ENCODE measurements around the gene NALCN.

NALCN gene

DNA sequence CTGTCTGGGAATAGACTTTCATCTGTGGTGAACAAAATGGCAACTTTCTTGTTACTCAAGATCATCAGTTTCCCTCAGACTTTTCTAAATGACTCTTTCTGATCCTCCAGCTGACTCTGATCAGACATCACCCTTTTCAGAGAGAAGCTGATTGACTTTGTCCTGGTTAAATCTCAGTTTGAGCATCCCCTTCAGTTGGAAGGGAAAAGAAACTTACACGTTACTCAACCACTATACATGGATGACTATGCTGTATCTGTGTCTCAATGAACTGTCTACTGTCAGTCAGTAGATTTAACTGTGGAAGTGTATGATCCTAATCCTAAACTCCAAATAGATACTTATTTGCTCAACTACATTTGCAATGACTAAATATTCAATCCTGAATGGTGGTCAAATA lies 118.5 kb downstream of the NALCN start:
- DNase-seq (ENCODE audit: extremely low spot score), result no peak
- ChIA-PET POLR2A (no interaction called here), CTCF (no interaction called here)
- TF ChIP-seq NFRKB (IDR thresholded peaks at IDR 0.05) (no peak), CTBP1 (IDR thresholded peaks at IDR 0.05; ENCODE audit: borderline replicate concordance) (no peak), FOXK2 (IDR thresholded peaks at IDR 0.05) (no peak), ARNT (IDR thresholded peaks at IDR 0.05) (no peak), FOXM1 (IDR thresholded peaks at IDR 0.05; ENCODE audit: borderline replicate concordance) (no peak), L3MBTL2 (conservative IDR thresholded peaks at IDR 0.05) (no peak), BHLHE40 (IDR thresholded peaks at IDR 0.05; ENCODE audit: borderline replicate concordance) (no peak), ZNF384 (IDR thresholded peaks at IDR 0.05) (no peak), ELF4 (IDR thresholded peaks at IDR 0.05) (no peak), FOXA1 (IDR thresholded peaks at IDR 0.05) (no peak), SP1 (IDR thresholded peaks at IDR 0.05) (no peak), PKNOX1 (IDR thresholded peaks at IDR 0.05) (no peak), HDGF (IDR thresholded peaks at IDR 0.05; ENCODE audit: borderline replicate concordance) (no peak)

- DNase-seq (ENCODE audit: extremely low spot score), result no peak
- ChIA-PET POLR2A (no interaction called here), CTCF (interaction anchor here (0.6 kb wide), 1 partner anchor 39 kb away, joined by 3 read pairs; no protein-coding TSS in a partner anchor)
- TF ChIP-seq SUZ12 (IDR thresholded peaks at IDR 0.05), result no peak
- TF ChIP-seq HDGF (IDR thresholded peaks at IDR 0.05; ENCODE audit: borderline replicate concordance), result no peak
- no peak for TF ChIP-seq L3MBTL2 (conservative IDR thresholded peaks at IDR 0.05)
- TF ChIP-seq FOXA1 (IDR thresholded peaks at IDR 0.05), result no peak
- no peak for TF ChIP-seq ARNT (IDR thresholded peaks at IDR 0.05)
- TF ChIP-seq NFRKB (IDR thresholded peaks at IDR 0.05), result no peak
- TF ChIP-seq ZNF384 (IDR thresholded peaks at IDR 0.05), result no peak
- TF ChIP-seq PKNOX1 (IDR thresholded peaks at IDR 0.05), result no peak
- no peak for TF ChIP-seq FOXM1 (IDR thresholded peaks at IDR 0.05; ENCODE audit: borderline replicate concordance)
- TF ChIP-seq FOXK2 (IDR thresholded peaks at IDR 0.05), result no peak
- no peak for TF ChIP-seq CTBP1 (IDR thresholded peaks at IDR 0.05; ENCODE audit: borderline replicate concordance)
- no peak for TF ChIP-seq ELF4 (IDR thresholded peaks at IDR 0.05)
- TF ChIP-seq BHLHE40 (IDR thresholded peaks at IDR 0.05; ENCODE audit: borderline replicate concordance), result no peak
- TF ChIP-seq SP1 (IDR thresholded peaks at IDR 0.05), result no peak
- no peak for TF ChIP-seq TARDBP (IDR thresholded peaks at IDR 0.05)
- no peak for TF ChIP-seq LEF1 (IDR thresholded peaks at IDR 0.05; ENCODE audit: borderline replicate concordance)
Measured at GRCh38 chr13:101292711-101293110, 123.6 kb downstream of the NALCN start.

DNA sequence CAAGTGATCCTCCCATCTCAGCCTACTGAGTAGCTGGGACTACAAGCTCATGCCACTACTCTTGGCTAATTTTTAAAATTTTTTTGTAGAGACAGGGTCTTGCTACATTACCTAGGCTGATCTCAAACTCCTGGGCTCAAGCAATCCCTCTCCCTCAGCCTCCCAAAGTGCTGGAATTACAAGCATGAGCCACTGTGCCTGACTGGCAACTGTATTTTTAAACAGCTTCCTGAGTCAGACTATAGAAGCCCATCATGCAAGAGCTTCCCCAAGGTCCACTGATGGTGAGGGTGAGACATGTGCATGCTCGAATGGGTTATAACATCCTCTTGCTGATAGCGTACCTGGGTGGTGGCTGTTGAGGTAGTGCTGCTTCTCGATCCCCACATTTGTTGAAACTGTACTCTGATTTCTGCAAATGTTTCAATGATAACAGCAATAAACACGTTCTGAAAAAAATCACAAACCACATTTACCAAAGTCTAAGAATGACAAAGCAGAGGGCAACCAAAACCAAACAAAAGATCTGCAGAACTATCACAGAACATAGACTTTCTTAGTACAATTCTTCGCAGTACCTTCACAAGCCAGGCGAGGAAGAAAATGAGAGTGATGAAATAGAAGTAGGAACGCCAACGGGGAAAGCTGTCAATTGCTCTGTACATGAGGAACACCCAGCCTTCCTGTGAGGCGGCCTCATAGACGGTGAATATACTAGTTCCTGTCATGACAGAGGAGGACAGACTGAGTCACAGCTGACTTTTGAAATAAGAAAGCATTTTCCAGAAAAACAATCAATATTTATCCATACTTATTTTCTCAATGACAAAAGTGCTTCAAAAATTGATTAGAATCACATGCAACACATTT lies 124.4 kb downstream of the NALCN start:
- no peak for DNase-seq (ENCODE audit: extremely low spot score)
- TF ChIP-seq ELF4 (IDR thresholded peaks at IDR 0.05) (no peak), LEF1 (IDR thresholded peaks at IDR 0.05; ENCODE audit: borderline replicate concordance) (no peak), SP1 (IDR thresholded peaks at IDR 0.05) (no peak), TARDBP (IDR thresholded peaks at IDR 0.05) (no peak), ZNF384 (IDR thresholded peaks at IDR 0.05) (no peak), FOXM1 (IDR thresholded peaks at IDR 0.05; ENCODE audit: borderline replicate concordance) (no peak), L3MBTL2 (conservative IDR thresholded peaks at IDR 0.05) (no peak), BHLHE40 (IDR thresholded peaks at IDR 0.05; ENCODE audit: borderline replicate concordance) (no peak), FOXA1 (IDR thresholded peaks at IDR 0.05) (no peak), FOXK2 (IDR thresholded peaks at IDR 0.05) (no peak), SUZ12 (IDR thresholded peaks at IDR 0.05) (no peak), HDGF (IDR thresholded peaks at IDR 0.05; ENCODE audit: borderline replicate concordance) (no peak), CTBP1 (IDR thresholded peaks at IDR 0.05; ENCODE audit: borderline replicate concordance) (no peak), PKNOX1 (IDR thresholded peaks at IDR 0.05) (no peak), NFRKB (IDR thresholded peaks at IDR 0.05) (no peak), ARNT (IDR thresholded peaks at IDR 0.05) (no peak)
- CTCF ChIA-PET, result interaction anchor here (0.6 kb wide), 1 partner anchor 40 kb away, joined by 3 read pairs; no protein-coding TSS in a partner anchor
- POLR2A ChIA-PET, result no interaction called here

- no peak for DNase-seq (ENCODE audit: extremely low spot score)
- TF ChIP-seq SUZ12 (IDR thresholded peaks at IDR 0.05), result no peak
- ChIA-PET POLR2A (no interaction called here), CTCF (interaction anchor here (0.6 kb wide), 1 partner anchor 569 kb away, joined by 3 read pairs; no protein-coding TSS in a partner anchor)
Measured at GRCh38 chr13:101291206-101291605, 125.1 kb downstream of the NALCN start.

GRCh38 chr13:101289764-101290163 lies 126.5 kb downstream of the NALCN start:
- peak; percentile 7 for DNase-seq (ENCODE audit: extremely low spot score)
- POLR2A ChIA-PET, result no interaction called here
- TF ChIP-seq BHLHE40 (IDR thresholded peaks at IDR 0.05; ENCODE audit: borderline replicate concordance) (no peak), FOXM1 (IDR thresholded peaks at IDR 0.05; ENCODE audit: borderline replicate concordance) (no peak), TARDBP (IDR thresholded peaks at IDR 0.05) (no peak), FOXA1 (IDR thresholded peaks at IDR 0.05) (no peak), ZNF384 (IDR thresholded peaks at IDR 0.05) (no peak), ELF4 (IDR thresholded peaks at IDR 0.05) (no peak), L3MBTL2 (conservative IDR thresholded peaks at IDR 0.05) (no peak), ARNT (IDR thresholded peaks at IDR 0.05) (no peak), NFRKB (IDR thresholded peaks at IDR 0.05) (no peak), SP1 (IDR thresholded peaks at IDR 0.05) (no peak), HDGF (IDR thresholded peaks at IDR 0.05; ENCODE audit: borderline replicate concordance) (no peak), PKNOX1 (IDR thresholded peaks at IDR 0.05) (no peak), LEF1 (IDR thresholded peaks at IDR 0.05; ENCODE audit: borderline replicate concordance) (no peak)
- CTCF ChIA-PET, result no interaction called here

Measured in HEK293T (cell line).